ENCODE measurements around the gene ZNF493.

The ZNF493 gene

GRCh38 chr19:21460686-21461085 is 63.8 kb downstream of the ZNF493 start:
- H3K4me3 ChIP-seq (ENCODE audit: control insufficient read depth, low read depth, low read length), result no peak overlapping the region
- DNase-seq (ENCODE audit: low read depth), result no peak
- TF ChIP-seq, protein P1, sequence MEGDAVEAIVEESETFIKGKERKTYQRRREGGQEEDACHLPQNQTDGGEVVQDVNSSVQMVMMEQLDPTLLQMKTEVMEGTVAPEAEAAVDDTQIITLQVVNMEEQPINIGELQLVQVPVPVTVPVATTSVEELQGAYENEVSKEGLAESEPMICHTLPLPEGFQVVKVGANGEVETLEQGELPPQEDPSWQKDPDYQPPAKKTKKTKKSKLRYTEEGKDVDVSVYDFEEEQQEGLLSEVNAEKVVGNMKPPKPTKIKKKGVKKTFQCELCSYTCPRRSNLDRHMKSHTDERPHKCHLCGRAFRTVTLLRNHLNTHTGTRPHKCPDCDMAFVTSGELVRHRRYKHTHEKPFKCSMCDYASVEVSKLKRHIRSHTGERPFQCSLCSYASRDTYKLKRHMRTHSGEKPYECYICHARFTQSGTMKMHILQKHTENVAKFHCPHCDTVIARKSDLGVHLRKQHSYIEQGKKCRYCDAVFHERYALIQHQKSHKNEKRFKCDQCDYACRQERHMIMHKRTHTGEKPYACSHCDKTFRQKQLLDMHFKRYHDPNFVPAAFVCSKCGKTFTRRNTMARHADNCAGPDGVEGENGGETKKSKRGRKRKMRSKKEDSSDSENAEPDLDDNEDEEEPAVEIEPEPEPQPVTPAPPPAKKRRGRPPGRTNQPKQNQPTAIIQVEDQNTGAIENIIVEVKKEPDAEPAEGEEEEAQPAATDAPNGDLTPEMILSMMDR (conservative IDR thresholded peaks at IDR 0.05; ENCODE audit: control insufficient read depth, insufficient read depth, low read depth, low read length), result no peak

GRCh38 chr19:21462540-21462939 is 65.6 kb downstream of the ZNF493 start:
- no peak overlapping the region for H3K4me3 ChIP-seq (ENCODE audit: control insufficient read depth, low read depth, low read length)
- TF ChIP-seq, protein P1 (conservative IDR thresholded peaks at IDR 0.05; ENCODE audit: control insufficient read depth, insufficient read depth, low read depth, low read length), result no peak
- DNase-seq (ENCODE audit: low read depth), result no peak

DNA sequence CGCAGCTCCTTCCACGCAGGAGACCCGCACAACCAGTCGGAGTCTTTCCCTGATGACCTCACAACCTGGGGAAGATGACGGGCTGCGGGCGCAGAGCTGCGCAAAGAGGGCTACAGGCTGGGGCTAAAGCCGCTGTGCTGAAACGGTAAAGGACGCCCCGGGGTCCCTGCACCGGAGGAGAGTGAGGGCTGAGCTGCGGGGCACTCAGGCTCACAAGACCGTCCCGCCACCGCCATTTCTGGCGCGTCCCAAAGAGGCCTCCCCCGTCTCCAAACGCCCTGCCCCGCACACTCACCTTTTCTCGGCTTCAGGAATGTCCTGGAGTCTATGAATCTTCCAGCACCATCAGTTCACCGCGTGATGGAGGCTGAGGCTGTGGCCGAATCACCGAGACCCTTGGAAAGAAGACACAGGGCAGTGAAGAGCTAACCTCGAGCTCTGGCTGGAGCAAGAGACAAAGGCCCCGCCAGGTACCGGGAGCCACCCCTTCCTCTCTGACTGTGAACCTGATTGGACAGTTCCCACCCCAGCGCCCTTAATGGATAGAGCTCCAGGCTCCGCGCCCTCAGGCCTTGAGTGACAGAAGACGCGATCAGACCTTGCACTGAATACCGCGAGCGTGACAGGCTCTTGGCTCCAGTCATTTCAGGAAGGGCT is 66.6 kb downstream of the ZNF493 start:
- no peak overlapping the region for H3K4me3 ChIP-seq (ENCODE audit: control insufficient read depth, low read depth, low read length)
- DNase-seq (ENCODE audit: low read depth), result no peak
- TF ChIP-seq, protein P1 (conservative IDR thresholded peaks at IDR 0.05; ENCODE audit: control insufficient read depth, insufficient read depth, low read depth, low read length), result no peak

DNA sequence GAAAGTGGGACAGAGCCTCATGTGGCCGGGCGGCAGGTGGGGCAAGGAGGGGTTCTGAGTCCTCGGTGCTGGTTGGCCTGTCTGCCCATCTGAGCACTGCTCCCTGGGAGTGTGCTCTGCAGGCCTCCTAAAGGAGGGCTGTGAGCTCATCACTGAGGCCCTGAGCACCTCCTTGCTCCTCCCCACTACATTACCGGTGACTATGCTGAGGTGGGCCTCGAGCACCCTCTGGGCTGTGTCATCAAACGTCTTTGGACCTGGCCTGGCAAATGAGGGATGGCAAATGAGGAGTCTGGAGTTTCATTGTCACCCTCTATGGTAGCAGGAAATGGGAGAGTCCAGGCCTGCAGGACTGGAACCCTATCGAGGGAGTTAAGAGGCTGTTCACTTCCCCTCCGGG is 69.7 kb downstream of the ZNF493 start:
- no peak overlapping the region for H3K4me3 ChIP-seq (ENCODE audit: control insufficient read depth, low read depth, low read length)
- TF ChIP-seq, protein P1 (conservative IDR thresholded peaks at IDR 0.05; ENCODE audit: control insufficient read depth, insufficient read depth, low read depth, low read length), result no peak
- DNase-seq (ENCODE audit: low read depth), result no peak

DNA sequence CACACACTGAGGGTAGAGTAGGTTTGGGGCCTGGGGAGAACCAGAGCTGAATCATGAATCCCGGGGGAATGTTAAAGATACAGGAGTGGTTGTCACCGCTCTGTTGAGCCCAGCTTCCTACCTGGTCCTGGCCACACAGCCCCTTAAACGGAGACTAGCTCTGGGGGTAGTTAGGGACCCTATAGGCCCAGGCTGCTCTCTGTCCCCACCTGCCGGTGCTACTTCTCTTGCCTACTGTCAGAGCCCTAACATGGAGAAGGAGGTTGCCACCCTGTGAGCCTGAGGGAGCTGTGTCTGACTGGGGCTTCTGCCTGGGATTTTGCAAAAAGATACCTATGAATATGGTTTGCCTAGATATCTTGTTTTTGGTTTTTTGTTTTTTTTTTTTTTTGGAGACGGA is 71.9 kb downstream of the ZNF493 start:
- TF ChIP-seq, protein P1 (conservative IDR thresholded peaks at IDR 0.05; ENCODE audit: control insufficient read depth, insufficient read depth, low read depth, low read length), result no peak
- no peak overlapping the region for H3K4me3 ChIP-seq (ENCODE audit: control insufficient read depth, low read depth, low read length)
- no peak for DNase-seq (ENCODE audit: low read depth)

DNA sequence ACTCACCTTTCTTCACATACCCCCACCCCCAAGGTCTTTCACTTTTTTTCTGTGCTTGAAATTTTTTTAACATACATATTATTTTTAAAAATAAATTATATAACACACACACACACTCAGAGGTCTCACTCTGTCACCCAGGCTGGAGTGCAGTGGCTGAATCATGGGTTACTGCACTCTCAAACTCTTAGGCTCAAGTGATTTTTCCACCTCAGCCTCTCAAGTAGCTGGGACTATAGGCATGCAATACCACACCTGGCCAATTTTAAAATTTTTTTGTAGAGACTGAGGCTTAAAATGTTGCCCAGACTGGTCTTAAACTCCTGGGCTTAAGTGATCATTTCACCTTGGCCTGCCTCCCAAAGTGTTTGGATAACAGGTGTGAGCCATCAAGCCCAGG is 75.6 kb downstream of the ZNF493 start:
- no peak for DNase-seq (ENCODE audit: low read depth)
- TF ChIP-seq, protein P1 (conservative IDR thresholded peaks at IDR 0.05; ENCODE audit: control insufficient read depth, insufficient read depth, low read depth, low read length), result no peak
- H3K4me3 ChIP-seq (ENCODE audit: control insufficient read depth, low read depth, low read length), result no peak overlapping the region
